Activated CD4-positive, alpha-beta T cell treated with anti-CD3 and anti-CD28 coated beads for 48 hours (primary cell): Measurements from ENCODE around the gene DOK3.
"Not testable (repeated sequence)": the region's sequence is repeated elsewhere in the genome, so short reads cannot be mapped to it uniquely, and the experiment has no call there.

ENCODE experiments used
- DNase-seq: peaks from one replicate; pipeline ENCODE4 v3.0.0-alpha.2; 2020

DOK3 gene

DNA sequence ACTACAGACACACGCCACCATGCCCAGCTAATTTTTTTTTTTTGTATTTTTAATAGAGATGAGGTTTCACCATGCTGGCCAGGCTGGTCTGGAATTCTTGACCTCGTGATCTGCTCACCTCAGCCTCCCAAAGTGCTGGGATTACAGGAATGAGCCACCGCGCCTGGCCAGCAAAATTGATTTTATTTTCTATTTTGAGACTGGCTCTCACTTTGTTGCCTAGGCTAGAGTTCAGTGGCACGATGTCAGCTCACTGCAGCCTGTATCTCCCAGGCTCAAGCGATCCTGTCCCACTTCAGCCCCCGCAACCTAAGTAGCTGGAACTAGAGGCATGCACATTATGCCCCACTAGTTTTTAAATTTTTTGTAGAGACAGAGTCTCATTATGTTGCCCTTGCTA, 24.8 kb upstream of the DOK3 start:
- not testable (repeated sequence) for DNase-seq

- DNase-seq: no peak
These were observed 21.7 kb upstream of the DOK3 start for GRCh38 chr5:177531209-177531940.

DNA sequence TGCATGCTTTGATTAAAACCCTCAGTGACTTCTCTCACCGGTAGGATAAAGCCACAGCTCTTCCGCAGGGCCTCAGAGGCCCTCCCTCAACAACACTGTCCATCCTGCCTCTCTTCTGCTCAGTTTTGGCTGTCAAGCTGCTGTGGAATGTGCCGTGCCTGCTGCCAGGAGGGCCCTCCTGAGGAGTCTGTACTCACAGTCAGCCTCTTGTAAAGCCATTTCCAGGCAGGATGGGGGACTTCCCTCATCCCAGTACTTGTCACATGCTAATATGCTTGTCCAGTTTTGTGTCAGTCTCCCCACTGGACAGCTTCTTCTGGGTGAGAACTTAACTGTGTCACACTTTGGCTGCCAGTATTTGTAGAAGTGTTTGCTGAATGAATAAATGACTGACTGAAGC, 21.0 kb upstream of the DOK3 start:
- no peak for DNase-seq

GRCh38 chr5:177529247-177530203, 19.9 kb upstream of the DOK3 start:
- no peak for DNase-seq

DNA sequence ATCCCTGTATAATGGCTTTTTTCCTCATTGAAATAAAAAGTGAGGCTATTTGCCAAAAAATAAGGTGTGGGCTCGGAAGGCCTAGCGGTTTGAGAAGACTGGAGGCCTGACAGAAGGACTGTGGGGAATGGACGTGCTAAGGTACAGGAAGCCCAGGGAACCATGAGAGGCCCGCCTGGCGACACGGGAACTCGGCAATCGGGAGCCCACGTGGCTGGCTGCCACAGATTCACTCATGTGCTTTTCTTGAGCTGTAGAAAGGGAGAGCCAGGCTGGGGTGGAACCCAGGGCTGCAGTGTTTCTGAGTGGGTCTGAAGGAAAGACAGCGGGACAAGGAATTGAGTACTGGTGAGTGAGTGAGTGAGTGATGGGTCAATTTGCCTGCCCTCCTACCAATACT, 19.0 kb upstream of the DOK3 start:
- no peak for DNase-seq

- DNase-seq: no peak
These were observed 18.0 kb upstream of the DOK3 start for GRCh38 chr5:177527595-177527994.

- DNase-seq: no peak
These were observed 17.2 kb upstream of the DOK3 start for GRCh38 chr5:177526791-177527190.

- no peak for DNase-seq
These were observed 16.6 kb upstream of the DOK3 start for GRCh38 chr5:177526191-177526590.

DNA sequence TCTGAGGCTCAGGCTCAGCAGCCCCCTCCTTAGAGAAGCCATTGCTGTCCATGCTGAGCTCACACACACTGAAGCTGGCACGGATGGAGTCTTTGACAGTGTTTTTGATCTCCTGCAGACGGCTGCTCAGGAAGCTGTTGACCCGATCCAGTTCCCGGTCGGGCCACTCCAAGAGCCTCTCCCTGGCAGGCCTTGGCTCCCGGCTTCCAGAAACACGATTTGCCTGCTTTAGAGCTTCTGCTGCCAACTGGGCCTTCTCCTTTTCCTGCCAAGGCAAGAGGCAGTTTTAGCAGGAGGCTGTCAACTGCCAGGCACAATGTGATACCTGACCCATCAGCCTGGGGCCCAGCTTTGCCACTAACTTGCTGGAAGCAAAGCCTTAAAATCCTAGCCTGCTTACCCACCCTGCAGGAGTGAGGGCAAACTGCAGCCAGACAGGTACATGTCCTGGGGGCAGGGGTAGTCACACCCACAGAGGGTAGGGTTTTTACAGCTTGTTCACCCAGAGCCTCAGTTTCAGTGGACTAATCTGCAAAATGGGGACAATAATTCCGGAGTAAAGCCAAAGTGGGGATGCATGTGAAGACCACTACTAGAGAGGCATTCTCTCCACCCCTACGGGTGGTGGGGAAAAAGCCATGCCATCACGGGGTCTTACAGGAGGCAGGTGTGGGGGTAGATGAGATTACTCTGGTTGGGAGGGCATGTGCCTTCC, 15.5 kb upstream of the DOK3 start:
- DNase-seq: no peak

DNA sequence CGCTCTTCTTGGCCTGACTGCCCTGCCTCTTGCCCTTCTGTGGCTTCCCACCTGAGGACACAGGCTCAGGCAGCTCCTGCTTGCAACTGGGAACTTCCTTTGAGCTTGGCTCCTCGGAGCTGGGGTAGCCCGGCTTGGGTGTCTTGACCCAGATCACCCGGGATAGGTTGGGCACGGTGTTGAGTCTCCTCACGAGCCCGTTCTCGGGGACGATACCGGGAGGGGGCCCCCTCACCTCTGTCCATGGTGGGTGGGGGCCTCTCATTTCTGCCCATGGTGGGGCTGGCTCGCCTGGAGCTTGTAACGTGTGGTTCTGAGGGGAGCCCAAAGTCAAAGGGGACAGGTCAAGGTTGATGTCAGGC, 14.9 kb upstream of the DOK3 start:
- DNase-seq: no peak

DNA sequence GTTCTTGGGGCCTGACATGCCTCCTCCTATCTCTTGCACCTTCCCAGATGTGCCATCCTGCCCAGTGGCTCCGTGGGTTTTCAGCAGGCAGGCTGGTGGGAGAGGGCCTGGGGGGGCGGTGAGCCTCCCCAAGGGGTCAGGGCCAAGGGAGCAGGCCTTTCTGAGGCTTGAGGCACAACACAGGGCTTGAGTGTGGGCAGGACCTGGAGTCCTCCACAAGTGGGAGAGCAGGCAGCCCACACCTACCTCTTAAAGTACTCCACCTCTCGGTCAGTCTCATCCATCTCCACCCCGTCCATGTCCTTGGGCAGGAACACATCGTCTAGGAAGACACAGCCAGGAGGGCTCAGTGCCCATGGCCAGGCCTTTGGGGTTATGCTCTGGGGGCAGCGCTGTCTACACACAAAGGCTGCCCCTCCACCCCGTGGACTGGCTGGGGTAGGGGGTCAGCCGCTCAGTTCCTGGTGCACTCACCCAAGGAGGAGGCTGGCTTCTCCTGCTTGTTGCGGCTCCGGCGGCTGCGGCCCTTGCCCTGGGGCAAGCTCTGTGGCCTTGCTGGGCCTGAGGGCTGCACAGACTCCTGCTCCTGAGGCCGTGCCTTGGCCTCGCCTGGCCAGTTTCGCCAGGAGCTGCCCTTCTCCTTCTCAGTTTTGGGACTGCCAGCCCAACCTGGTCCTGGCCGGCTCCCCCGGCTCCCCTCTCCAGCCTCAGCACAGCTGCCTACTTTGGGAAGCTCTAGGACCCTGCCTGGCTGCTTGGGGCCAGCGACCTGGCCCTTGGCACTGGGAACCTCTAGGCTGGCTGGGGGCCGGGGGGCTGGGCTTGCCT, 14.3 kb upstream of the DOK3 start:
- DNase-seq: no peak

DNA sequence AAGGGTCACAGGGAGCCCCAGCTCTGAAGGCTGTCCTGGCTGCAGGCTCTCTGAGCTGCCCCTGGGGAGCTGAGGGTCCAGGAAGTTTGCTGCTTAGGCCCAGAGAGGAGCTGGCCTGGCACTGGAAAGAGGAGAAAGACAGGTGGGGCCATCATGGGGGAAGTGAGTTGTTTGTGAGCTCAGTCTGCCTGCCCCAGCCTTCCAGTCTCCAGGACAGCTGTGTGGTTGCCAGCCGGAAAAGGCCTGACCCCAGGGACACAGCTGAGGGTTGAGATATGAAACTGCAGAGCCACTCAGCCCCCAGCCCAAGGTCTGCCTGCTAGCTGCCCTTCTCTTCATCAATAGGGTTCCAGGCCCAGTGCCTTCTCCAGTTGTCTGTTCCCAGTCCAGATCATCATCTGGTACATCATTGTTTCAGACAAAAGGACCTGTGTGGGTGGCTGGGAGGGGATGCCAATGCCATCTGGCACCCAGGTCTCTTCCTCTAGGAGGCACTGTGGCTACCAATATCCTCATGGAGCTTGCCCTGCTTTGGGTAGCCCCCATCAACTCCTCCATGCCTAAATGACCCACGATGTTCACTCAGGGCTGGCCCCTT, 11.4 kb upstream of the DOK3 start:
- DNase-seq: no peak

DNA sequence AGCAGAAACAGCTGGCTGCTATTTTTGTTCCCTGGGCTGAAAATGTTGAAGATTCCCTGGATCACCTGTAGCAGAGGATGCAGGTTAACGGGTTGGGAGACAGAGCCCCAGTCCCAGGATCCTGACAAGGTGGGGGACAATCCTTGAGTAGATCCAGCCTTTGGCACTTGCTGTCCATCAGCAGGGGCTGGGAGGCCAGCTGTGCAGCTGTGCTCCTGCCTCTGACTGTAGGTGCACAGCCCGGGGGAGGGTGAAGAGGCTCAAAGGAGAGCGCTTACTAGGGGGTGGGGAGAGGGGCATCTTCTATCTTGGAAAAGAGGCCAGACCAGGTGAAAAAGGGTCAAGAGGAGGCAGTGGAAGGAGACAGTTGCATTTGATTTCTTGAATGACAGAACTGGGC, 10.6 kb upstream of the DOK3 start:
- DNase-seq: no peak

GRCh38 chr5:177519463-177520235, 10.0 kb upstream of the DOK3 start:
- no peak for DNase-seq

GRCh38 chr5:177516601-177517568, 7.3 kb upstream of the DOK3 start, which contains the start of gene DDX41:
TSS of gene DDX41 (minus strand) at chr5:177516961. CDS start at chr5:177516945, 16 bp downstream.
- DNase-seq: peak; percentile 98

DNA sequence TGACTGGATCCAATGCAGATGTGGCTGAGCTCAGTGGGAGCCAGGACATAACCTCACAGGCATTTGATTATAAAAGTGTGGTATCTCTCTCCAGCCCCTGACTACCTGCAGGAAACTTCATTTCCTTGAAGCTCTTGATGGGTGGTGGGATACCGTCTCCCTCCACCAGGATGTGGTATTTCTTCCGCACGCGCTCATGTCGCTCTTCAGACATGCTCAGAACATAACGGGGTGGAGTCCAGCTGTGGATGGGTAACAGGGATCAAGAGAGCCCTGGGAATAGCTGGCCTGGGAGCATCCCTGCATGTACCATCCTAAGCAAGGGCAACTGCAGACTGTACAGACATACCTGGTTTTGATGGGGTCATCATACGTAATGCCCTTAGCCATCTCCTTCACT, 6.0 kb upstream of the DOK3 start:
- no peak for DNase-seq

GRCh38 chr5:177514541-177514940, 4.9 kb upstream of the DOK3 start:
- no peak for DNase-seq

GRCh38 chr5:177513500-177513899, 3.9 kb upstream of the DOK3 start:
- DNase-seq: no peak

- DNase-seq: no peak
These were observed 3.2 kb upstream of the DOK3 start for GRCh38 chr5:177512736-177513380.
